B cell (primary cell): ENCODE results near the gene TRPC4AP. TPM values are rescaled to one million over a fixed set of nuclear protein-coding genes. Genes with fewer than 3 reads are reported as not detected.

ENCODE experiments used
- ATAC-seq: fragments of 200-7000 bp; cut with Tn5 transposase; one replicate; pipeline ENCODE4 v1.10.0; 2021; ENCODE audit warnings: low read depth, mild to moderate bottlenecking, moderate number of reproducible peaks, moderate library complexity
- CTCF ChIA-PET: fragments of 350-600 bp; sonication (Branson Sonifier 250); formaldehyde crosslinking; loops from one replicate; lab custom pipeline; 2021; ENCODE audit warnings: antibody characterized with exemption, inconsistent platforms; lab: Charles Lee
- POLR2A ChIA-PET: fragments of 350-600 bp; sonication (Branson Sonifier 250); formaldehyde crosslinking; loops from one replicate; lab custom pipeline; 2021; ENCODE audit warnings: antibody characterized with exemption; lab: Charles Lee
- DNase-seq: peaks from one replicate; pipeline ENCODE4 v3.0.0; 2013
- H2AFZ ChIP-seq: 2 replicates; pipeline ENCODE4 v1.6.1; 2012; ENCODE audit warnings: mild to moderate bottlenecking, low read depth, low read length; ENCODE audit not compliant: insufficient read depth, poor library complexity, severe bottlenecking
- H3K27ac ChIP-seq, 2 donors: 1 replicate in 1 of 2; 2 replicates in 1 of 2; pipeline ENCODE4 v1.5.1; 2012 to 2013; ENCODE audit warnings: low read length in 2 of 2, mild to moderate bottlenecking in 2 of 2, moderate library complexity in 1 of 2
- H3K27me3 ChIP-seq, 4 experiments: fragments of 200-600 bp in 1 of 4; sonication (generic) in 1 of 4; replicated peaks in 1 of 4; 1 replicate in 2 of 4; 2 replicates in 2 of 4; pipeline versions ENCODE4 v1.6.1 to v1.7.0; 2013 to 2016; ENCODE audit warnings: low read length in 3 of 4, mild to moderate bottlenecking in 2 of 4, mixed read lengths in 1 of 4, moderate library complexity in 1 of 4; ENCODE audit not compliant: insufficient read depth in 4 of 4, control insufficient read depth in 3 of 4; ENCODE audit errors: control extremely low read depth in 1 of 4
- H3K36me3 ChIP-seq, 2 experiments: replicated peaks in 1 of 2; 1 replicate in 1 of 2; 2 replicates in 1 of 2; pipeline versions ENCODE4 v1.6.1 to v1.7.1; 2013; ENCODE audit warnings: low read length in 1 of 2; ENCODE audit not compliant: insufficient read depth in 2 of 2, control insufficient read depth in 1 of 2; ENCODE audit errors: control extremely low read depth in 1 of 2, extremely low read depth in 1 of 2
- H3K4me1 ChIP-seq, 2 donors: fragments of 200-600 bp in 1 of 2; sonication (generic) in 1 of 2; 1 replicate in 1 of 2; 2 replicates in 1 of 2; pipeline versions ENCODE4 v1.5.1 to v1.6.1; 2013 to 2017; ENCODE audit warnings: low read length in 2 of 2; ENCODE audit not compliant: control insufficient read depth in 2 of 2, insufficient read depth in 2 of 2
- H3K4me2 ChIP-seq: replicated peaks from 2 replicates; pipeline ENCODE3; 2012; ENCODE audit warnings: mild to moderate bottlenecking, low read depth, low read length; ENCODE audit not compliant: poor library complexity, severe bottlenecking
- H3K4me3 ChIP-seq, 5 experiments: fragments of 200-600 bp in 1 of 5; sonication (generic) in 1 of 5; 1 replicate in 3 of 5; 2 replicates in 2 of 5; pipeline versions ENCODE4 v1.5.1 to v1.7.0; 2011 to 2016; ENCODE audit warnings: low read length in 4 of 5, mild to moderate bottlenecking in 4 of 5, low read depth in 2 of 5, control low read depth in 1 of 5, moderate library complexity in 1 of 5; ENCODE audit not compliant: insufficient read depth in 1 of 5; ENCODE audit errors: control extremely low read depth in 1 of 5, extremely low read depth in 1 of 5
- H3K79me2 ChIP-seq: fragments of 200-600 bp; sonication (generic); one replicate; pipeline ENCODE4 v1.6.0; 2016; ENCODE audit warnings: low read length; ENCODE audit not compliant: control insufficient read depth, insufficient read depth
- H3K9ac ChIP-seq: fragments of 200-600 bp; sonication (generic); 2 replicates; pipeline ENCODE4 v1.6.1; 2017; ENCODE audit warnings: mild to moderate bottlenecking, low read length, moderate library complexity
- H3K9me3 ChIP-seq, 3 donors: one replicate each; pipeline versions ENCODE4 v1.6.1 to v1.7.1; 2013; ENCODE audit warnings: low read length in 2 of 3; ENCODE audit not compliant: control insufficient read depth in 2 of 3, insufficient read depth in 1 of 3; ENCODE audit errors: control extremely low read depth in 1 of 3
- H4K20me1 ChIP-seq: 2 replicates; pipeline ENCODE4 v1.6.0; 2012; ENCODE audit warnings: mild to moderate bottlenecking, low read length; ENCODE audit not compliant: insufficient read depth, control insufficient read depth, poor library complexity, severe bottlenecking
- H3K27ac Mint-ChIP-seq: one replicate; pipeline ENCODE4 v1.8.0; 2021; ENCODE audit warnings: mixed read lengths
- H3K27me3 Mint-ChIP-seq: one replicate; pipeline ENCODE4 v1.8.0; 2021; ENCODE audit warnings: mixed read lengths
- H3K4me1 Mint-ChIP-seq: one replicate; pipeline ENCODE4 v1.8.0; 2021; ENCODE audit warnings: mixed read lengths
- H3K4me3 Mint-ChIP-seq: one replicate; pipeline ENCODE4 v1.8.0; 2021; ENCODE audit warnings: mixed read lengths
- H3K9me3 Mint-ChIP-seq: one replicate; pipeline ENCODE4 v1.8.0; 2022; ENCODE audit warnings: mixed read lengths; ENCODE audit not compliant: insufficient read depth
- EZH2 ChIP-seq: IDR thresholded peaks from 2 replicates; pipeline ENCODE4 v1.6.1; 2012; ENCODE audit warnings: borderline replicate concordance, low read depth, mild to moderate bottlenecking, moderate library complexity, low read length; ENCODE audit not compliant: insufficient read depth, poor library complexity, severe bottlenecking
- WGBS: methylation state at CpG from one replicate; pipeline ENCODE4 v1.1.5; 2013; ENCODE audit warnings: missing lambda C conversion rate; ENCODE audit not compliant: insufficient coverage; 5-methylcytosine and 5-hydroxymethylcytosine counted together
- intact Hi-C: fragments of 100-400 bp; cut with micrococcal nuclease; formaldehyde crosslinking; loops from one replicate; pipeline ENCODE4 v1.10.0; 2022
- polyA plus RNA-seq: library from polyadenylated mRNA; depleted of rRNA; stranded (reverse); fragments of >200 nt; gene quantifications from 2 replicates; pipeline ENCODE4 v1.2.3, GENCODE V29; 2012
- total RNA-seq, 2 donors: library from RNA; stranded (reverse); fragments of 120-200 nt in 1 of 2; gene quantifications; 1 replicate in 1 of 2; 2 replicates in 1 of 2; pipeline versions ENCODE4 v1.2.3 to v1.2.4, GENCODE V29; 2013 to 2022
- TF ChIP-seq, protein P1 (sequence below): fragments of 200-600 bp; IDR thresholded peaks from one replicate; pipeline ENCODE4 v1.8.0; 2022; ENCODE audit warnings: antibody characterized with exemption, mild to moderate bottlenecking

Gene TRPC4AP
- total and polyA plus RNA-seq, 2 donors (not counting 1 experiment from before 2014, with no cell fraction given): 62.5 to 73.2 TPM

DNA sequence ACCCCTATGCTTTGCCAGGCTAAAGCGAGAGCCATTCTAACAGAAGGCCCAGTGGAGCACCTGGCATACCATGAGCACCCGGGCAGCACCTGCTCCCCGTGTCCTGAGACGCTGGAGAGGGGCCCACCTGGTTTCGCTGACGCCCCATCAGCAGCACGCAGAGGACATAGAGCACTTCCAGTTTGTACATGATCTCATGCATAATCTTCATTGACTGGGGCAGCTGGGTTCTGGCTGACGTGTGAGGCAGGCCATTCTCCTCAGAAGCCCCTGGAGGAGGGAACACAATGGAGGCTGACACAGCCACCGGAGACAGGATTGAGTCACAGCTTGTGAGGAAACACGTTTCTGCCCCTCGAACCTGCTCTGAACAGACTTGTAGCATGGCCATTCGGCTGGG lies 71.5 kb downstream of the TRPC4AP start:
- Mint-ChIP-seq H3K27ac (no peak overlapping the region), H3K4me1 (peaks cover 3% of the 10 kb centered on the region), H3K27me3 (no peaks in the 10 kb centered on the region), H3K4me3 (no peak overlapping the region), H3K9me3 (no peaks in the 10 kb centered on the region)
- 98% methylated on average over 12 of the region's 12 CpGs for WGBS
- no peak overlapping the region for H3K9ac ChIP-seq
- no peaks in the 10 kb centered on the region for H3K27me3 ChIP-seq
- H3K4me2 ChIP-seq: no peak overlapping the region
- H3K4me1 ChIP-seq: no peaks in the 10 kb centered on the region
- no peak overlapping the region for H2AFZ ChIP-seq
- no peaks in the 10 kb centered on the region for H4K20me1 ChIP-seq
- peaks cover 5% of the 10 kb centered on the region for H3K79me2 ChIP-seq
- POLR2A ChIA-PET: no interaction called here
- intact Hi-C loops: no loop called here
- ATAC-seq (no peak), DNase-seq (no peak)
- TF ChIP-seq EZH2: no peak
- TF ChIP-seq, protein P1, sequence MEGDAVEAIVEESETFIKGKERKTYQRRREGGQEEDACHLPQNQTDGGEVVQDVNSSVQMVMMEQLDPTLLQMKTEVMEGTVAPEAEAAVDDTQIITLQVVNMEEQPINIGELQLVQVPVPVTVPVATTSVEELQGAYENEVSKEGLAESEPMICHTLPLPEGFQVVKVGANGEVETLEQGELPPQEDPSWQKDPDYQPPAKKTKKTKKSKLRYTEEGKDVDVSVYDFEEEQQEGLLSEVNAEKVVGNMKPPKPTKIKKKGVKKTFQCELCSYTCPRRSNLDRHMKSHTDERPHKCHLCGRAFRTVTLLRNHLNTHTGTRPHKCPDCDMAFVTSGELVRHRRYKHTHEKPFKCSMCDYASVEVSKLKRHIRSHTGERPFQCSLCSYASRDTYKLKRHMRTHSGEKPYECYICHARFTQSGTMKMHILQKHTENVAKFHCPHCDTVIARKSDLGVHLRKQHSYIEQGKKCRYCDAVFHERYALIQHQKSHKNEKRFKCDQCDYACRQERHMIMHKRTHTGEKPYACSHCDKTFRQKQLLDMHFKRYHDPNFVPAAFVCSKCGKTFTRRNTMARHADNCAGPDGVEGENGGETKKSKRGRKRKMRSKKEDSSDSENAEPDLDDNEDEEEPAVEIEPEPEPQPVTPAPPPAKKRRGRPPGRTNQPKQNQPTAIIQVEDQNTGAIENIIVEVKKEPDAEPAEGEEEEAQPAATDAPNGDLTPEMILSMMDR: no peak
- H3K27ac ChIP-seq: no peak overlapping the region
- no peak overlapping the region for H3K4me3 ChIP-seq
- no peaks in the 10 kb centered on the region for H3K9me3 ChIP-seq
- CTCF ChIA-PET: no interaction called here
- H3K36me3 ChIP-seq: peaks cover 10 to 59% of the 10 kb centered on the region in 2 experiments

DNA sequence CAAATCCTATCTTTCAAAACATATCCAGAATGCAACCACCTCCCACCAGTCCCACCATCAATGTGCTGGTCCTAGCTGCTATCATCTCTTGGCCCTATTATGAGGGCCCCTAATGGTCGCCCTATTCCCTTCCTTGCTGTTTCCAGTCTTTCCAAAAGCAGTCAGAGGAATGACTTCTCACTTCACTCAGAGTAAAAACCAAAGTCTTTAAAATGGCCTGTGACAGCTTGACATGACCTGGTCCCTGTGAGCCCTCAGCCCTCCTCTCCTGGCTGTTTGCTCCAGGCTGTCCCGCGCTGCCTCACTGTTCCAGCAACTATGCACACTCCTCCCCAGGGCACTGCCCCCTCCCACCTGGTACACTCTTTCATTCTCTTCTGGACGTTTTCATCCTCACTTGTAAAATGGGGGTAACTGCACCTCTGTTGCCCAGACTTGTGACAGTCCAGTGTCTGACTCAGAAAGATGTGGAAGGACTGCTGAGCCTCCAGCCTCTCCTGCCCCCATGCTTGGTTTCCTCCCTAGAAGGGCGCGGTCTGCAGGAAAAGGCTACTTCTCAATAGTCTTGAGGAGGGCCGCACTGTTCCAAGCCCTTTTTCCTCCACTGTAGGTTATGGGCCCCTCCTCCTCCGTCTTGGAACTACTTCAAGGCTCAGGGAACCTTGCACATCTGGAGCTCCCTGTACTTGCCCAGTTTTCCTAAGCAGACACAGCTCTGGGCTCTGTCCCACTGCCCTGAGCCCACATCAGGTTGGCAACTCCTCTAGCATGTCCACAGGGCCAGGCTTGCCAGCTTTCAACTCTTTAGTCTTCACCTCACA lies 72.3 kb downstream of the TRPC4AP start:
- TF ChIP-seq, protein P1: no peak
- TF ChIP-seq EZH2: no peak
- H3K9me3 ChIP-seq: no peaks in the 10 kb centered on the region
- H2AFZ ChIP-seq: no peak overlapping the region
- no peaks in the 10 kb centered on the region for H3K27me3 Mint-ChIP-seq
- ChIA-PET CTCF (no interaction called here), POLR2A (no interaction called here)
- DNase-seq (no peak), ATAC-seq (no peak)
- H3K4me1 Mint-ChIP-seq: no peaks in the 10 kb centered on the region
- no peak overlapping the region for H3K4me3 ChIP-seq
- no peak overlapping the region for H3K4me2 ChIP-seq
- H3K4me3 Mint-ChIP-seq: no peak overlapping the region
- H3K4me1 ChIP-seq: no peaks in the 10 kb centered on the region
- WGBS: 97% methylated on average over 8 of the region's 8 CpGs
- no peak overlapping the region for H3K9ac ChIP-seq
- no peak overlapping the region for H3K27ac Mint-ChIP-seq
- intact Hi-C loops: no loop called here
- H3K27me3 ChIP-seq: no peaks in the 10 kb centered on the region
- H3K36me3 ChIP-seq: peaks cover 10 to 66% of the 10 kb centered on the region in 2 experiments
- H3K27ac ChIP-seq: no peak overlapping the region
- H4K20me1 ChIP-seq: no peaks in the 10 kb centered on the region
- no peaks in the 10 kb centered on the region for H3K9me3 Mint-ChIP-seq
- H3K79me2 ChIP-seq: peaks cover 5% of the 10 kb centered on the region
